Stimulated activated CD8-positive, alpha-beta memory T cell treated with anti-CD3 and anti-CD28 coated beads, Interleukin-2, amount 100 ng/mL, for 48 hours (primary cell): Measurements from ENCODE around the gene BORCS5.
A peak's percentile ranks its signal among the peaks of the same experiment; 100 is the strongest.
"Not testable (repeated sequence)": the region's sequence is repeated elsewhere in the genome, so short reads cannot be mapped to it uniquely, and the experiment has no call there.

Experiments used
- DNase-seq, 2 donors: peaks; one replicate each; pipeline ENCODE4 v3.0.0-alpha.2; 2020; ENCODE audit warnings: low read depth in 2 of 2

Gene BORCS5

DNA sequence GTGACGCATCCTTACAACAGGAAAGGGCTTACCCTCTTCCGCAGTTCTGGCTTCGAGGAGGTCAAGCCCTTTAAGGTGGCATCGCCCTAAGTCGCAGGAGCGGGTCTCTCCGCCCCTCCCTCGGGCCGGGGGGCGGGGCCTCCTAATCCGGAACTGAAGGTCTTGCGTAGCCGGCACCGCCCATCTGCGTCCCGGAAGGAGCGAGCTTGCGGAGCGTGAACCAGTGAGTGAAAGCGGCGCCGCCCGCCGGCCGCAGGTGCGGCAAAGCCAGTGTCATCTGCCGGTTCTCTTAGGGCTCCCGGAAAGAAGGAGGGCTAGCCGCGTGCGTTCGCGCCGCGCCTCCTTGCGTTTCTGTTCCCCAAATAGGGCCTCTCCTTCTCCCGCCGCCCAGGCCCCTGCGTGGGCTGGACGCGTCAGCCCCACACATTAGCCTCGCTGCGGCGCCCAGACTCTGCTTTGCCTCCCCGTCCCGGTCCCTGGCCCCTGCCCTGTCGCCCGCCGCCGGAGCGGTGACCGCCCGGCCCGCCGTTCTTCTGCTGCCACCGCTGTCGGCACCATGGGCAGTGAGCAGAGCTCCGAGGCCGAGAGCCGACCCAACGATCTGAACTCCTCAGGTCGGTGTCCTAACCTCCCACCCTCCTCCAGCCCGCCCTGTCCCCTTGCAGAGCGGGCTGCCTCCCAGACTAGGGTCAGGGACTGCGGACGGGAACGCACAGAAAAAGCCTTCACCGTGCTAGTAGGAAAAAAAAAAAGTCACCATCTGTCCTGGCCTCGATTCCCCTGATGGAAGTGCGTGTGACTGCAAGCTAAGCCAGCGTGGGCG is at the start of gene BORCS5:
Gene BORCS5 (plus strand): TSS at position 183 of the 823 bp plus-strand sequence. CDS start 374 bp downstream, at position 557.
- peak; percentile 98 for DNase-seq

DNA sequence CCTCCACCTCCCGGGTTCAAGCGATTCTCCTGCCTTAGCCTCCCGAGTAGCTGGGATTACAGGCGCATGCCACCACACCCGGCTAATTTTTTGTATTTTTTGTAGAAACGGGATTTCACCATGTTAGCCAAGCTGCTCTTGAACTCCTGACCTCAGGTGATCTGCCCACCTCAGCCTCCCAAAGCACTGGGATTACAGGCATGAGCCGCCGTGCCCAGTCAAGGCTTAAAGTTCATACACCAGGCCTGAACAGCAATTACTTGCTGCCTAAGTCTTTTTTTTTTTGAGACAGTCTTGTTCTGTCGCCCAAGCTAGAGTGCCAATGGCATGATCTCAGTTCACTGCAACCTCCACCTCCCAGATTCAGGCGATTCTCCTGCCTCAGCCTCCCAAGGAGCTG is 46.2 kb upstream of the BORCS5 start:
- not testable (repeated sequence) for DNase-seq

DNA sequence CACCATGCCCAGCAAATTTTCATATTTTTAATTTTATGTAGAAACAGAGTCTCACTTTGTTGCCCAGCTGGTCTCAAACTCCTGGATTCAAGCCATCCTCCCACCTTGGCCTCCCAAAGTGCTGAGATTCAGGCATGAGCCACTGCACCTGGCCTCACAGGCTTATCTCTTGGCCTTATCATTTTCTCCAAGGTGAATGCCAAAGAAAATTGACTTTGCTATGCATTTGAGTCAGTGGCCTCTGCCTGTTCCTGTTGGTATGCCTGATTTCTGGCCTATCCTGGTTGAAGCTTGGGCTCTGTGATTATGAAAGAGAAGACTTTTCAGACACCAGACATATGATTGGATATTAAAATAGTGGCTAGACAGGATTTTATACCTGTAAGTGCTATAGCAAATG is 41.0 kb upstream of the BORCS5 start:
- DNase-seq = no peak

DNA sequence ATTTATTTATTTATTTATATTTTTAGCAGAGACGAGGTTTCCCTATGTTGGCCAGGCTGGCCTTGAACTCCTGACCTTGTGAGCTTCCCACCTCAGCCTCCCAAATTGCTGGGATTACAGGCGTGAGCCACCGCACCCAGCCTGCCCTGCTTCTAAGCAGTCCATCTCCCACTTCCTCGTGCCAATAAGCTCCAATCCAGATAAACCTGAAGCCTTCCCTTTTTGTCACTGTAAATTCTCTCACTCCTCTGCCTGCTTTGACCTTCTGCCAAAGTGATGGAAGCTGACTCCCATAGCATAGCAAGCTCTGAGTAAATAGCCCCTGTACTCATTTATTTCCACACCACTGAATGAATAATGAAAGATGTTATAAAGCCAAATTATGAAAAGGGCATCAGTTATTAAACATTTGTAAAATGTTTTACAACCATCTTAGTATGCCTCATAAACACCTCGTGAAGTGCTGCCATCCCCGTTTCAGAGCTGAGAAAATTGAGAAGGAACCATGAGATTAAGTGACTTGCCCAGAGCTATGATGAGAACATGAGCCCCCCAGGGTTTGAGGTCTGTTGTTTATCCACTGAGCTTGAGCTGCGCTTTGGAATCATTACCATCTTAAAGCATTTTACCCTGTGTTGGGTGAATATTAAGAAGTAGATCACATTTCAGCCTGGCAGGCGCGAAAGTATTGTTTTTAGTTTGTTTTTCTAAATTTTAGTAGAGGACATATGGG is 37.3 kb upstream of the BORCS5 start:
- DNase-seq = no peak

DNA sequence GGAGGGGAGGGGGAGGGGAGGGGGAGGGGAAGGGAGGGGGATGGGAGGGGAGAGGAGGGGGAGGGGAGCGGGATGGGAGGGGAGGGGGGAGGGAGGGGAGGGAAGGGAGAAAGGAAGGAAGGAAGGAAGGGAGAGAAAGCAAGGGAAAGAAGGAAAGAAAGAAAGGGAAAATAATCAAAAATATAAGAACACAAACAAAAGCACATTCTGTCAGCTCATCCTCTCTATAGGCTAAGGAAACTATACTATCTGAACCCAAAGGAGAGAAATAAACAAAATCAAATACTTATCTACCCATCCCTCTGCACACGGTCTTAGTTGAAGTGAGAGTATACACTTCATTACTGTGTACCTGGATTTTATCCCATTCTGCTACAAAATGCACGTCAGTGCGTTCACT is 33.8 kb upstream of the BORCS5 start:
- no peak for DNase-seq

DNA sequence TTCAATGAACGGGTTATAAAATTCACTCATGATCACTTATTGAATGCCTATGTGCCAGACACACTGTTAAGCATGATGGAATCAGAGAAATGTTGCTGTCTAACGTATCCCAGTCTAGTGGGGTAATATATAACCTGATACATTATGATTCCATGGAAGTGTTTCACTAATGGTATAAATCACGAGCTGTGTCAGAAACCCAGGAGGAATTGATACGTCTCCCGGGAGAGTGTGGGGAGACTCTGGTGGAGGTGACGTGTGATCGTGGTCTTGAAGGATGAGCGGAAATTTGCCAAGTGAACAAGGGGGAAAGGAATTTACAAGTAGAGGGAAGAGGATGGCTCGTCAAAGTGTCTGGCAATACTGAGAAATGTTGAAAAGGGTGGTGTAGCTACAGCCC is 33.3 kb upstream of the BORCS5 start:
- no peak for DNase-seq

DNA sequence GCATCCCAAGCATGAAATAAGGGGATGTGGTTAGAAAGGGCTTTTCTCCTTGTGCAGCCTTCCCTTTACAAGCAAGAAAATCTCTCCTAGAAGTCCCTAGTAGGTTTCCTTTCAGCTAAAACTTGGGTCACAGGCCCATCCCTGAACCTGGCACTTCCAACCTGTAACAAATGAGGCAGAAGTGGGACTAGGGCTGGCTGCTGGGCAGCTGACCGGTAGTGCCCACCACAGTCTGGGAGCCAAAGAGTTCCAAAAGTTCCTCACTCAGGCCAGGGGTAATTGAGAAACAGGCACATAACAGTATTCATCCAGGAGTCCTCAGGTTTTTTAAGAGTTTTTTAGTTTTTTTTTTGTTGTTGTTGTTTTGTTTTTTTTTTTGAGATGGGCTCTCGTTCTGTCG is 30.6 kb upstream of the BORCS5 start:
- DNase-seq = no peak

DNA sequence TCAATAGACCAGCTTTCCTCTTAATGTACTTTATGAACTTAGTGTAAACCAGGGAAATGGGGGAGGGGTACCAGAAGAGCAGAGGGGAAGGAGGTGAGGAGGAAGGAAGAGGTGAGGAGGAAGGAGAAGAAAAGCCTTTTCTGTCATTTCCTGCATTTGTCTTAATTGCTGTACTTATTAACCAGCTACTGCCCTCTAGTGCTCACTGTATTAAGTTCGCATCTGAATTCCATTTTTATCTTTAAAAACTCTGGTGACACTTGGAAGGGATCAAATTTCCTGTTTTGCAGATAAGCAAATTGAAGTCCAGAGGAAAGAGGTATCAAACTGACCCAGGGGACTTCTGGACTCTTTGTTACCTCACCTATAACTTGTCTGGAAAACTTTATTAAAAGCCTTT is 29.1 kb upstream of the BORCS5 start:
- DNase-seq = no peak

DNA sequence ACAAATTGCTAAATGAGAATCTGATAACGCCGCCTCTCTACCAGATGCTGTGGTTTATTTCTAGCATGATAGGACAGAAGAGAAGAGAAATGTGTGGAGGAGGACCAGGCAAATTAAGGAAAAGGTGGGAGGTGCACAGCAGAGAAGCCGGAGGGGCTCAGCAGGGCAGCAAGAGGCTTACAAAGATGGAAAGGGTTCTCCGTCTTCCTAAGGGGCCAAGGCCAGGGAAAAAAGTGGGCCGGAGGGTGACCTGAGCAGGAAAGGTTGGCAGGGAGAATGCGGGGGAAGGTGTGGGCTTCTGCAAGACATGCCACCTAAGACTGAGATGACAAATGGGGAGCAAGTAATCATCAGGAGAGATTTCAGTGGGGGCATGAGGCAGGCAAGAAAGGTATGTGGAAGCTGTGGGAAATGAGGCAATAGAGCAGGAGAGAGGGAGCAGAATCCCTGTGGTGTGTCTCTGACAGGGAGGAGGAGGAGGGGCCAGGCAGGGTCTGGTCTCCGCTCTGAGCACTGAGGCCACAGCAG is 25.6 kb upstream of the BORCS5 start:
- DNase-seq = no peak

DNA sequence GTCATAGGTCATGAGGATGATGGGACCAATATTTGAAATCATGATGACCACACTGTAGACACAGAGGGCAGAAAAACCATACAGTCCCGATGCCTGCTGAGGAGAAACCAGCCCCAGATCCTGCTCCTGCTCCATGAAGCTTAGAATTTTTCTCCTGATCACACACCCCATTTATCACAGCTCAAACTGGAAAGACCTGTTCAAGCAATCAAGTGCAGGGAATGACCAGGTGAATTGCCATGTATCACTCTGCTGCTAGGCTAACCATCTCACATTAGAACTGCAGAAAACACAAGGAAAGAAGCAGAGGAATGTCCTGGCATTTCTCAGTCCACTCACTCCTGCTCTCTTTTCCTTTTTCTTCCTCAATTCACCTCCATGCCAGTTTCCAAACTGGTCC is 25.0 kb upstream of the BORCS5 start:
- no peak for DNase-seq

DNA sequence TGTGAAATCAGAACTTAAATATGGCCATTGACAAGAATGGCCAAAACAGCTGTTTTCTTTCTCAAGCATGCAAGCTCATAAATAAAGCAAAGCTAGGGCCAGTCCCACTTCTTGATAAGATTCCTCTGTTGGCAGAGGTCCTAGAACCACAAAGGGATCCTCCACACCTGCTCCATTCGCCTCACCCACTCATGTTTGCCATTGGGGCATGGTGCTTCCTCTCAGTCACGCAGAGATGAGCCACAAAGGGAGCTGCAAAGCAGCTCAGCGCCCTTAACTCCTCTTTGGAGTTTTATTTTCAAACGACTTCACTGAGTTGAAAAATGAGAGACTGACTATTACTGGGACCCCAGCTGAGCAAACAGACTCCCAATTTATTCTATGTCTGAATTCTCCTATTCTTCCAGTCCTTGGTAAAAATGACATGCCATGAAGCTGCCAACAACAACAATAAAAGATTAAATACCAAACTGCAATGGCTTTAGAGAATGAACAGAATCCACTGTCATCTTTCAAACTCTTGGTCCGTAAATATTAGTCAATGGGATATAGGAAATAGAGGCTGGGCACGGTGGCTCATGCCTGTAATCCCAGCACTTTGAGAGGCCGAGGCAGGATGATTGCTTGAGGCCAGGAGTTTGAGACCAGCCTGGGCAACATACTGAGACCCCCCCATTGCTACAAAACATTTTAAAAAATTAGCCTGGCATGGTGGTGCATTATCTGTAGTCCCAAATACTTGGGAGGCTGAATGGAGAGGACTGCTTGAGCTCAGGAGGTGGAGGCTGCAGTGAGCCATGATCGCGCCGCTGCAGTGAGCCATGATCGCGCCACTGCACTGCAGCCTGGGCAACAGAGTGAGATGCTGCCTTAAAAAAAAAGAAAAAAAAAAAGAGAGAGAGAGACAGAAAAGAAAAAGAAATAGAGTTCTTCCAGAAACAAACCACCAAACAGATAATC is 23.2 kb upstream of the BORCS5 start:
- no peak for DNase-seq

DNA sequence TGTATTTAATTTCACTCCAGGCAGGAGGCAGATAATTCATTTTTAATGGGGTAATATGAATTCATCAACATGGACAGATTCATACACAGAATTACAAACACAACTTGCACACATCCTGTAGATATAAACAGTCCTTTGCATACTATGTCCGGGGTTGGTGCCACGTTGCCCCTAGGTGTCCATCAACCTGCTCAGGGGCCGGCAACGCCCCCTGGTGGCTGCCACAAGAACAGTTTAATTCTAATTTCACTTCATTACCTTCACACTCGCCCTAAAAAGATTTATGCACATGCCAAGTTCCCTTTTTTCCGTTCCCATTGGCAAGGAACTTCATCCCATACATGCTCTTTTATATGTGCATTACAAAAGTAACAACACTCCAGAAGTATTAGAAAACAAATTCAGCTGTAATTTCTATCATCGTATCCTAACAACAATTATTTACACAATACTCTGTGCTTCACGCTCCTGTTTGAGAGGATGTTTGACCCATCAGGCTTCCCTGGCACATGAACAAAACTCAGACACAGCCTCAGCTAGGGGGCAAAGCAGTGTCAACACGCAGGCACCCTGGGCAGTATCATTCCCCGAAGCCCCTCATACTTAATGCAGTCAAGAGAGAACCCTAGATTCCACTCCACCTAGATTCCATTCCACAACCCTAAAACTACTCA is 22.4 kb upstream of the BORCS5 start:
- peak; percentile 47 to 48 for DNase-seq

DNA sequence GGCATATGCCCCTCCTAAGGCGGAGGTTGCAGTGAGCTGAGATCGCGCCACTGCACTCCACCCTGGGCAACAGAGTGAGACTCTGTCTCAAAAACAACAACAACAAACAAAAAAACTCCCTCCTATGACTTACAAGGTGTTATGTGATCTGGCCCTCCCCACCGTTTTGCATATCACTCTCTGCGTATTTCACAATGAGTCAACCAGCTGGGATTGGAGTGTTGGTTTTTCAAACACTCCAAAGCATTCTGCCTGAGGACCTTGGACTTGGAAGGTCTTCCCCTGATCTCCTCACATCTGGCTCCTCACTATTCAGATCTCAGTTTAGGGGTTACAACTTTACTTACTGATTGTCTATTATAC is 20.8 kb upstream of the BORCS5 start:
- no peak for DNase-seq

DNA sequence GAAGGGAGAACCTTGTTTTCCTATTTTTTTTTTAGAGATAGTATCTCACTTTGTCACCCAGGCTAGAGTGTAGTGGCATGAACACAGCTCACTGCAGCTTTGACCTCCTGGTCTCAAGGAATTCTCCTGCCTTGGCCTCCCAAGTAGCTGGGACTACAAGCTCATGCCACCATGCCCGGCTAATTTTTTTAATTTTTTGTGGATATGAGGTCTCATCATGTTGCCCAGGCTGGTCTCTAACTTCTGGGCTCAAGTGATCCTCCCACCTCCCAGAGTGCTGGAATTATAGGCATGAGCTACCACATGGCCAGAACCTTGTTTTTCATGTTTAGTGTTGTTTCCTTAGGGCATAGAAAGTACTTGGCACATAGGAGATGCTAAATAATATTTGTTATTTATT is 20.4 kb upstream of the BORCS5 start:
- no peak for DNase-seq

DNA sequence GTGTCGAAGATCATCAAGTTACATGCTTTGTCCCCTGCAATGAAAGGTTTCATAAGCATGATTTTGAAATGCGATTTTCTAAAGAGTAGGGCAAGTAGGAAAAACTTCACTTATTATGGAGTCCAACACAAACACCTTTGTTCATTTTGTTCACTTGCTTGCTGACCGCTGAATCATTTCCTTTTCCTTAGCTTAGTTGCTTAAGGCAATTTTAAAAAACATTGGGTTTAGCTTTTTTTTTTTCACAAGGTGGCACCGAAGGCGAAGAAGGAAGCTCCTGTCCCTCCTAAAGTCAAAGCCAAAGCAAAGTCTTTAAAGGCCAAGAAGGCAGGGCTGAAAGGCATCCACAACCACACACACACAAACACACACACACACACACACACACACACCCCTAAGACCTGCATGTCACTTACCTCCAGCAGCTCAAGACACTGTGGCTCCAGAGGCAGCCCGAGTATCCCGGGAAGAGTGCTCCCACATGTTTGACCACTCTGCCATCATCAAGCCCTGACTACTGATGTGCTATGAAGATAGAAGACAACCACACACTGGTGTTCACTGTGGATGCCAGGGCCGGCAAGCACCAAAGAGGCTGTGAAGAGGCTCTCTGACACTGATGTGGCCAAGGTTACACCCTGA is 18.2 kb upstream of the BORCS5 start:
- no peak for DNase-seq

DNA sequence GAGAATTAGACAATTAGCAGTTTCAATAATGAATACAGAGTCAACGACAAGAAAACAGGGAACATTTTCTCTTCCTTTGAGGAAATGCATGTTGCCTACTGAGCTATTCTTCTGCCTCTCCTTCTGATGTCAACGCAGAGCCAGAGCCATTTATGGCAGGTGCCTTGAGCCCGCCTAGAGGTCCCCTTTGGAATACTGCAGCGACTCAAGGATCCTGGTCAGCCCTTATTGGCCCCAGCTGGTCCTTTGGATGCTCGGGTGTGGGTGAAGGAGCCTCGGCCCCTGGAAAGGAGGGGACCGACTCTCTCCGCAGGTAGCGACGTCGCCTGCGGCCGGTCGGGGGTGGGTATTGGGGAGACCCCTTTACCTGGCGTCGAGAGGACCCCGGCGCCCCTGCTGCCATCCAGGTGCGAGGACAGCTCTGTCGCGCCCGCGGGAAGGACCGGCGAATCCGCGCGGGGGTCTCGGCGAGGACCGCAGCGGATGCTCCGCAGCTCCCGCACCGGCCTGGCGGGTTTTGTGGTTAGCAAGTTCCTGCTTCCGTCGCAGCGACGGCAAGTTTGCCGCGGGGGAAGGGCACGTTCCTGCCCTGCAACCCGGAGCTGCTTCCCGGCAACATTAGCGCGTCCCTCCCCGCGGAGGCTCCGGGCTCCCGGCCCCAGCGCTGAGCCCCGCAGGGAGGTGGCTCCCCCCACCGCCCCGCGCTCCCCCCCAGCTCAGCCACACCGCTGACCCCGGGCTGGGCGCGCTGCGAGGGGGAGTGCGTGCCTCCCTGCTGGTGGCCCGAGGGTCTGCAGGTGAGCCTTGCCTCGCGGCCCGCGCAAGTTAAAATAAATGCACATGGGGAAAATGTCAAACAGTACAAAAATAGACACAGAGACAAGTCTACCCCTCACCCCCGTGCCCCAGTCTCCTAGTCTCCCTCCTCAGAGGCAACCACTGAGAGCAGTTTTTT is 6.9 kb upstream of the BORCS5 start, which contains the start of gene MANSC1:
Gene MANSC1 (minus strand): TSS at position 532 of the 955 bp plus-strand sequence. CDS start 6,928 bp downstream, outside the sequence.
- DNase-seq = peak; percentile 11 to 22

DNA sequence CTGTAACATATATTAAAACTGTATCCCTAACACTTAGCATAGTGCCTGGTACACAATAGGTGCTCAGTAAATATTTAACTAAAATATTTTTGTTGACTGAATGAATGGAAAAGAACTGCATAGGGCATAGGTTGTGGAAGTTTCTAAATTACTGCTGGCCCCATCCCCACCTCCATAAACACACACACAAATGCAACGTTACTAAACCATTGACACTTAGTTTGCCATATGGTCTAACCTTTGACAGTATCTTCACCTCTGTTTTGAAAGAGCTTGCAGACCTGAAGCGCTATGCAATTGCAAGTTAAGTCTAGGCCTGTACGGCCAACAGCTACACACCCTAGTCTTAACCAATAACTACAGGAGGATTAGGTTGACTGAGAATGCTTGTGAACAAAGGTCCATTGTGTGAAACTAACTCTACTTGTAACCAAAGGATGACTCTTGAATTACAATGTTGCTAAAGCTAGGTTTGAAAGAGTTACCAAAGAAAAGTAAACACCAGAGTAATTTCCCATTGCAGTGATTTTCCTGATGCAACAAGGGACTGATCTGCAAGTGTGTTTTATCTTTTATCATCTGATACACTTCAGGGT is 5.9 kb upstream of the BORCS5 start:
- DNase-seq = no peak

DNA sequence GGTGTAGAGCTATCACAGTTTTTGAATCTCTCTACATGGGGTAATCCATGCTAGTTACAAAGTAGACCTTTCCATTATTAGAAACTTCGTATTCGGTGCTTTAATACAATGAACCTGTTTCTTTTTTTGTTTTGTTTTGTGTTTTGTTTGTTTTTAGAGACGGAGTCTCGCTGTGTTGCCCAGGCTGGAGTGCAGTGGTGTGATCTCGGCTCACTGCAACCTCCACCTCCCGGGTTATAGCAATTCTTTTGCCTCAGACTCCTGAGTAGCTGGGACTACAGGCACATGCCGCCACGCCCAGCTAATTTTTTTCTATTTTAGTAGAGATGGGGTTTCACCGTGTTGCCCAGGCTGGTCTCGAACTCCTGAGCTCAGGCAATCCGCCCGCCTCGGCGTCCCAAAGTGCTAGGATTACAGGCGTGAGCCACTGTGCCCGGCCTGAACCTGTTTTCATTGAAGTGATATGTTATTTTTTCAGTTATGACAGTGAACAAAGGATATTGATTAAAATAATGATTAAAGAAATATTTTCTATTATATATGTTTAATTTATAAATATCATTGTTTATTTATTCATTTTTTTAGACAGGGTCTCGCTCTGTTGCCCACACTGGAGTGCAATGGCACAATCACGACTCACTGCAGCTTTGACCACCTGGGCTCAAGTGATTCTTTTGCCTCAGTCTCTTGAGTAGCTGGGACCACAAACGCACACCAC is 5.3 kb upstream of the BORCS5 start:
- not testable (repeated sequence) for DNase-seq
